Fibroblast of the aortic adventitia (primary cell): ENCODE measurements around the gene FAM222B. TPM values are rescaled to one million over a fixed set of nuclear protein-coding genes. Genes with fewer than 3 reads are reported as not detected.

ENCODE experiments used
- DNase-seq: peaks from one replicate; pipeline ENCODE4 v3.0.0-alpha.2; 2010; ENCODE audit warnings: low read depth
- H3K4me3 ChIP-seq: 2 replicates; pipeline ENCODE4 v1.5.1; 2011; ENCODE audit warnings: low read depth, mild to moderate bottlenecking, control low read depth, low read length, moderate library complexity
- CTCF ChIP-seq: IDR thresholded peaks from 2 replicates; pipeline ENCODE4 v1.5.1; 2011; ENCODE audit warnings: mild to moderate bottlenecking, low read length, control low read depth, inconsistent platforms; ENCODE audit not compliant: insufficient read depth
- total RNA-seq: library from RNA; depleted of rRNA; stranded (reverse); fragments of >200 nt; gene quantifications from 2 replicates; pipeline ENCODE4 v1.2.3, GENCODE V29; 2012; ENCODE audit warnings: low replicate concordance

The FAM222B gene
- total RNA-seq, 1 donor: 7.0 TPM

GRCh38 chr17:28777178-28777577 is 65.4 kb downstream of the FAM222B start:
- no peak for TF ChIP-seq CTCF
- H3K4me3 ChIP-seq: no peak overlapping the region
- no peak for DNase-seq

- no peak overlapping the region for H3K4me3 ChIP-seq
- DNase-seq: no peak
- no peak for TF ChIP-seq CTCF
Observed at GRCh38 chr17:28774206-28774605, 68.4 kb downstream of the FAM222B start.

GRCh38 chr17:28773736-28774135 is 68.9 kb downstream of the FAM222B start:
- no peak for TF ChIP-seq CTCF
- no peak overlapping the region for H3K4me3 ChIP-seq
- no peak for DNase-seq

- no peak for DNase-seq
- no peak overlapping the region for H3K4me3 ChIP-seq
- no peak for TF ChIP-seq CTCF
Observed at GRCh38 chr17:28765038-28765437, 77.6 kb downstream of the FAM222B start.

- no peak overlapping the region for H3K4me3 ChIP-seq
- TF ChIP-seq CTCF: peak; percentile 85
- DNase-seq: peak; percentile 88
Observed at GRCh38 chr17:28763804-28764266, 78.8 kb downstream of the FAM222B start.

- no peak for TF ChIP-seq CTCF
- DNase-seq: no peak
- no peak overlapping the region for H3K4me3 ChIP-seq
Observed at GRCh38 chr17:28763137-28763799, 79.3 kb downstream of the FAM222B start.
